ENCODE results near the gene TYW1B.
"Not testable (repeated sequence)": the region's sequence is repeated elsewhere in the genome, so short reads cannot be mapped to it uniquely, and the experiment has no call there.

TYW1B gene, protein sequence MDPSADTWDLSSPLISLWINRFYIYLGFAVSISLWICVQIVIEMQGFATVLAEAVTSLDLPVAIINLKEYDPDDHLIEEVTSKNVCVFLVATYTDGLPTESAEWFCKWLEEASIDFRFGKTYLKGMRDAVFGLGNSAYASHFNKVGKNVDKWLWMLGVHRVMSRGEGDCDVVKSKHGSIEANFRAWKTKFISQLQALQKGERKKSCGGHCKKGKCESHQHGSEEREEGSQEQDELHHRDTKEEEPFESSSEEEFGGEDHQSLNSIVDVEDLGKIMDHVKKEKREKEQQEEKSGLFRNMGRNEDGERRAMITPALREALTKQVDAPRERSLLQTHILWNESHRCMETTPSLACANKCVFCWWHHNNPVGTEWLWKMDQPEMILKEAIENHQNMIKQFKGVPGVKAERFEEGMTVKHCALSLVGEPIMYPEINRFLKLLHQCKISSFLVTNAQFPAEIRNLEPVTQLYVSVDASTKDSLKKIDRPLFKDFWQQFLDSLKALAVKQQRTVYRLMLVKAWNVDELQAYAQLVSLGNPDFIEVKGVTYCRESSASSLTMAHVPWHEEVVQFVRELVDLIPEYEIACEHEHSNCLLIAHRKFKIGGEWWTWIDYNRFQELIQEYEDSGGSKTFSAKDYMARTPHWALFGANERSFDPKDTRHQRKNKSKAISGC

GRCh38 chr7:72827839-72828591 lies at the start of gene TYW1B:
Gene TYW1B (minus strand): TSS chr7:72828200. CDS start chr7:72828075, 125 bp downstream.
- DNase-seq = peak; percentile 99
- in situ Hi-C loops (cut with HindIII; ENCODE audit: low pct_ligation_motif_present, low pct_unique_long_range_greater_than_20kb, low sequenced_read_pairs) = not testable (repeated sequence)

DNA sequence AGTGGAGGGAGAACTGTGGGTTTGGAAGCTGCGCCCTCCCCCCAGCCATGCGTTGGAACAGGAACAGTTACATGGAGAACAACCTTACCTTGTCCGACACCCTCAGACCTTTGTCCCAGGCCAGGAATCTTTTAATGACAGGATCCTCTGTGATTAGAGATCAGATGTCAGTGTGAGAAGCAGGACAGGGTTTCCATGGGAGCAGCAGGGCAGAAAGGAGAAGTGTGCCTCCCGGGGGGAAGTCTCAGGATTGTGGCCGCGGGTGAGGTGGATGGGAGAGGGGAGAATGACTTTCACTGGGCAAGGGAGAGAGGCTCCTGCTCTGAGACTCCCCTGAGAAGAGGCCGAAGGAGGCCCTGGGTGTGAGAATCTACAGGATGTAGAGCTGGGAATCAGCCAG lies 39.6 kb upstream of the TYW1B start:
- in situ Hi-C loops (cut with HindIII; ENCODE audit: low pct_ligation_motif_present, low pct_unique_long_range_greater_than_20kb, low sequenced_read_pairs); DNase-seq: not testable (repeated sequence)

DNA sequence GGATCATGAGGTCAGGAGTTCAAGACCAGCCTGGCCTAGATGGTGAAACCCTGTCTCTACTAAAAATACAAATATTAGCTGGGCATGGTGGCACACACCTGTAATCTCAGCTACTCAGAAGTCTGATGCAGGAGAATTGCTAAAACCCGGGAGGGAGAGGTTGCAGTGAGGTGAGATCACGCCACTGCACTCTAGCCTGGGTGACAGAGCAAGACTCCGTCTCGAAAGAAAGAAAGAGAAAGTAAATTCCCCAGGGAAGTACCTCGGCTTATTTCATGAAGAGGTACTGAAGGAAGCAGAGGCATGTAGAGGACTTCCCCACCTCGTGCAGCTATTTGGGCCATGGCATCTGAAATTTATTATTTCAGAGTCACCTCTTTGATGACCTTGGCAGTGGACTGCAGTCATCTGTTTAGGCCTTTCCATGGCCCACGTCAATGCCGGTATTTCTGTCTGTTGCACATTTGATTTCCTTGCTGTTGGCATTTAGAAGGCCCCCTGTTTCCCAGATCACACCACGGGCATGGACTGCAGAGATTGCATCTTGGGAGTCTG lies 30.9 kb upstream of the TYW1B start:
- DNase-seq; in situ Hi-C loops (cut with HindIII; ENCODE audit: low pct_ligation_motif_present, low pct_unique_long_range_greater_than_20kb, low sequenced_read_pairs): not testable (repeated sequence)

GRCh38 chr7:72857925-72858324 lies 29.9 kb upstream of the TYW1B start:
- in situ Hi-C loops (cut with HindIII; ENCODE audit: low pct_ligation_motif_present, low pct_unique_long_range_greater_than_20kb, low sequenced_read_pairs); DNase-seq: not testable (repeated sequence)

GRCh38 chr7:72855261-72855660 lies 27.3 kb upstream of the TYW1B start:
- in situ Hi-C loops (cut with HindIII; ENCODE audit: low pct_ligation_motif_present, low pct_unique_long_range_greater_than_20kb, low sequenced_read_pairs); DNase-seq: not testable (repeated sequence)

DNA sequence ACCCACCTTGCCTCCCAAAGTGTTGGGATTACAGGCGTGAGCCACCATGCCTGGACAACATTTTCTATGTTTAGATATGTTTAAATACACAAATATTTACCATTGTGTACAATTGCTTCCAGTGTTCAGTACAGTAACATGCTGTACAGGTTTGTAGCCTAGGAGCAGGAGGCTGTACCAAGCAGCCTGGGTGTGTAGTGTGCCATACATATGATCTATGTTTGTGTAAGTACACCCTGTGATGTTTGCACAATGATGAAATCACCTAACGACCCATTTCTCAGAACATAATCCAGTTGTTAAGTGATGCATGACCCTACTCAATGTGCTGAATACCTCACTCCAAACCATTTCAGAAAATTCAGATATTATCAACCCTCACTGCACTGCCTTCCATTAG lies 24.9 kb upstream of the TYW1B start:
- DNase-seq; in situ Hi-C loops (cut with HindIII; ENCODE audit: low pct_ligation_motif_present, low pct_unique_long_range_greater_than_20kb, low sequenced_read_pairs): not testable (repeated sequence)

DNA sequence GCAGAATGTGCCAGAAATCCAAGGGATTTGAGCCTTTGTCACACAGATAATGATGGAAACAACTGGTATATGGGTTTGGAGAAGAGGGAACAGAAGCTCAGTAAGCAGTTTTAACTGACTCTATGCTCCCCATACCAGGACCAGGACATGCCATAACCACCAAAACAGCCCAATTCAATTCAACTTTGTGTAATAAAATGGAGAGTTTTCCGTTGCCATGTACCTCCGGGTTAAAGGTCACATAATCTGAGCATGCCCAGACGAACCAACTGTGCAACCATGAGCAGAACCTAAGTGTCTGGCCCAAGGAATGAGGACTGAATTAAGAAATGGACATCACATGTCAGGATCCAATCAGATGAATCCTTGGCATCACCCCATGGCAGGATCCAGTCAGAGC lies 22.7 kb upstream of the TYW1B start:
- DNase-seq; in situ Hi-C loops (cut with HindIII; ENCODE audit: low pct_ligation_motif_present, low pct_unique_long_range_greater_than_20kb, low sequenced_read_pairs): not testable (repeated sequence)

DNA sequence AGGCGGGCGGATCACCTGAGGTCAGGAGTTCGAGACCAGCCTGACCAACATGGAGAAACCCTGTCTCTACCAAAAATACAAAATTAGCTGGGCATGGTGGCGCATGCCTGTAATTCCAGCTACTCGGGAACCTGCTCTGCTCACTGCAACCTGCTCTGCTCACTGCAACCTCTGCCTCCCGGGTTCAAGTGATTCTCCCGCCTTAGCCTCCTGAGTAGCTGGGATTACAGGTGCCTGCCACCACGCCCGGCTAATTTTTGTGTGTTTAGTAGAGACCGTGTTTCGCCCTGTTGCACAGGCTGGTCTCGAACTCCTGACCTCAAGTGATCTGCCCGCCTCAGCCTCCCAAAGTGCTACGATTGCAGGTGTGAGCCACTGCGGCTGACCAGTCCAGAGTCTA lies 16.1 kb upstream of the TYW1B start:
- in situ Hi-C loops (cut with HindIII; ENCODE audit: low pct_ligation_motif_present, low pct_unique_long_range_greater_than_20kb, low sequenced_read_pairs); DNase-seq: not testable (repeated sequence)

DNA sequence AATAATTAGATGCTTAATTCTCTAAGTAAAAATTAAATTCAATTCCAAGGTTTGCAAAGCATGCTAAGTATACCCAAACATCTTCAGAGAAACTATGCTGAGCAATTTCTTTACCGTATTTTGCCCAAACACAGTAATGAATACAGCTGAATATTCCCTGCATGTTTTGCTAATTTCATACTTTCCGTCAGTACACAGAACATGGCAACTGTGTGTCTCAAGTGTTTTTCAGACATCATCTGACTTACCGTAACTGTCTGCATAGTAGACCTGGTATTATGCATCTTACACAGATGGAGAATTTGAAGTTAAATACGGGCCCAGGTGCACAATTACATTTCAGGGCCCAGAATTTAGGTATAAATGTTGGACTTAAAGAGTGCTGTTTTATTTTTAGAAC lies 15.2 kb upstream of the TYW1B start:
- DNase-seq; in situ Hi-C loops (cut with HindIII; ENCODE audit: low pct_ligation_motif_present, low pct_unique_long_range_greater_than_20kb, low sequenced_read_pairs): not testable (repeated sequence)

DNA sequence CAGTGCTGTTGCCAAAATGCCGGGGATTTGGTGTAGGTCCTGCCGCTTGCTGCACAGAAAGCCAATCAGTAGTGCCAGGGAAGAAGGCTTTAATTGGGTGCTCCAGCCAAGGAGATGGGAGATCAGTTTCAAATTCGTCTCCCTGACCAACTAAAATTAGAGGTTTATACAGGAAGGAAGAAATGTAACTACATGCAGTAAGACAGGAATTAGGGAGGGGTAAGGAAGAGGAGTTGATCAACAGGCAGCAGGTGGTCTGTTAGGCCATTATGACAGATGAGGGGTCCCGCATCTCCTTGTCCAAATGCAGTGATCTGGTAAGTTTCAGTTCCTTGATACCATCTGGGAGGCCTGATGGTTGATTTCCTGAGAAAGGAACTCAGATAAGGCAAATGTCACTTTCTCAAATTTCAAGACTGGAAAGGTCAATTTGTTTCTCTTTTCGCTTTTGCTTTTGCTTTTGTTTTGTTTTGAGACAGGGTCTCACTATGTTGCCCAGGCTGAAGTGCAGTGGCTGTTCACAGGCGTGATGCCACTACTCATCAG lies 13.0 kb upstream of the TYW1B start:
- DNase-seq; in situ Hi-C loops (cut with HindIII; ENCODE audit: low pct_ligation_motif_present, low pct_unique_long_range_greater_than_20kb, low sequenced_read_pairs): not testable (repeated sequence)

GRCh38 chr7:72838315-72838714 lies 10.3 kb upstream of the TYW1B start:
- in situ Hi-C loops (cut with HindIII; ENCODE audit: low pct_ligation_motif_present, low pct_unique_long_range_greater_than_20kb, low sequenced_read_pairs); DNase-seq: not testable (repeated sequence)

- DNase-seq; in situ Hi-C loops (cut with HindIII; ENCODE audit: low pct_ligation_motif_present, low pct_unique_long_range_greater_than_20kb, low sequenced_read_pairs): not testable (repeated sequence)
These were observed 9.3 kb upstream of the TYW1B start for GRCh38 chr7:72837291-72837690.

- in situ Hi-C loops (cut with HindIII; ENCODE audit: low pct_ligation_motif_present, low pct_unique_long_range_greater_than_20kb, low sequenced_read_pairs) = not testable (repeated sequence)
These were observed 2.6 kb upstream of the TYW1B start for GRCh38 chr7:72830567-72830966.

GRCh38 chr7:72829687-72830354 lies 1.8 kb upstream of the TYW1B start:
- in situ Hi-C loops (cut with HindIII; ENCODE audit: low pct_ligation_motif_present, low pct_unique_long_range_greater_than_20kb, low sequenced_read_pairs) = not testable (repeated sequence)
- DNase-seq = peak; percentile 90

More at GRCh38 chr7:72830567-72830966, 2.6 kb upstream of the TYW1B start:
- peak; percentile 8 for DNase-seq

- DNase-seq = peak; percentile 100
- in situ Hi-C loops (cut with HindIII; ENCODE audit: low pct_ligation_motif_present, low pct_unique_long_range_greater_than_20kb, low sequenced_read_pairs) = not testable (repeated sequence)
These were observed 1.3 kb upstream of the TYW1B start for GRCh38 chr7:72829291-72829686.

- in situ Hi-C loops (cut with HindIII; ENCODE audit: low pct_ligation_motif_present, low pct_unique_long_range_greater_than_20kb, low sequenced_read_pairs) = not testable (repeated sequence)
- DNase-seq = peak; percentile 48
These were observed 4.0 kb downstream of the TYW1B start for GRCh38 chr7:72823765-72824732.

DNA sequence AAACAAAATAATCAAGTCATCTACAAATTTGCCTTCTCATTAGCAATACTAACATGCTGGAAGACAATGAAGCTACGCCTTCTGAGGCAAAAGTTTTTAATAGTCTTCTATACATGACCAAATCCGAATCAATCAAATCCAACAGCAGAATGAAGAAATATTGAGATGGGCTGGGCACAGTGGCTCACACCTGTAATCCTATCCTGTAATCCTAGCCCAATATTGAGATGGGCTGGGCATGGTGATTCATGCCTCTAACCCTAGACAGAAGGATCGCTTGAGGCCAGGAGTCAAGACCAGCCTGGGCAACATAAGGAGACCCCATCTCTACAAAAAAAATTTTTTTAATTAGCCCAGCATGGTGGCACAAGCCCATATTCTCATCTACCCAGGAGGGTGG lies 5.5 kb downstream of the TYW1B start:
- DNase-seq; in situ Hi-C loops (cut with HindIII; ENCODE audit: low pct_ligation_motif_present, low pct_unique_long_range_greater_than_20kb, low sequenced_read_pairs): not testable (repeated sequence)
